Dermis lymphatic vessel endothelial cell (primary cell): ENCODE results near the gene ABHD2. TPM values are rescaled to one million over a fixed set of nuclear protein-coding genes. Genes with fewer than 3 reads are reported as not detected.

Experiments used
- total RNA-seq: library from RNA; depleted of rRNA; stranded (reverse); fragments of >200 nt; gene quantifications from 2 replicates; pipeline ENCODE4 v1.2.1, GENCODE V29; 2014

Gene ABHD2, protein sequence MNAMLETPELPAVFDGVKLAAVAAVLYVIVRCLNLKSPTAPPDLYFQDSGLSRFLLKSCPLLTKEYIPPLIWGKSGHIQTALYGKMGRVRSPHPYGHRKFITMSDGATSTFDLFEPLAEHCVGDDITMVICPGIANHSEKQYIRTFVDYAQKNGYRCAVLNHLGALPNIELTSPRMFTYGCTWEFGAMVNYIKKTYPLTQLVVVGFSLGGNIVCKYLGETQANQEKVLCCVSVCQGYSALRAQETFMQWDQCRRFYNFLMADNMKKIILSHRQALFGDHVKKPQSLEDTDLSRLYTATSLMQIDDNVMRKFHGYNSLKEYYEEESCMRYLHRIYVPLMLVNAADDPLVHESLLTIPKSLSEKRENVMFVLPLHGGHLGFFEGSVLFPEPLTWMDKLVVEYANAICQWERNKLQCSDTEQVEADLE
- 44.3 and 49.8 TPM in 2 replicates for total RNA-seq

DNA sequence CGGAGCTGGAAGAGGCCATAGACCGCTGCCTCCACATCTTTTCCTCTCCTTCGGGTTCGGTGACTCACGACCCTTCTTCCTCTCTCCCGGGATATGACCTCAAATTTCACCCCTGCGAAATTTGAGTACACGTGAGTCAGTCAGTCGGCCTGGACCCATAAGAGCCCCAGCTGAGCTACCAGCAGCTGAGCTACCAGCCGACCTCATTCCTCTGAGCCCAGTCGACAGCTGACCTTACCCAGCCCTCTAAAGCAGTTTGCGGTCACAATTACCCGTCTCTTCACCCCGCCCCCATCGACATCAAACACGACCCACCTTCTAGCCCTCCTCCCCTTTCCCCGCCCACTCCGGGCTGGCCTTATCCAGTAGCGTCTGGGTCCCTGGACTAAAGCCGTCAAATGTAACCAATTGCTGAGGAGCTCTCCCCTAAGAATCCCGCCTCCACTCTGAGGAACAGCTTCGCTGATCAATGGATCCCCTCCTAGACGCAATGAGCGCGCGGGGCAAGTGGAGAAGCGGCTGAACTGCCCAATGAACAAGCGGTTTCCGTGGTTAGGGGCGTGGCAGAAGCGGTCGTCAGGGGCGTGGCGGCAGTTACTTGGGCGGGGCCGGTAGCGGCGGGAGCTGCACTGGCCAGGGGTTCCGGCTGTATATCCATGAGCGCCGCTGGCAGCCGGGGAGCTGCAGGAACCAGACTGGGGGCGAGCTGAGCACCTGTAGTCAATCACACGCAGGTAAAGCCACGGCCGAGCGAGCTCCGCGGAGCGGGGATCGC is at the start of gene ABHD2:
ABHD2 (plus strand) TSS at position 627 of the 775 bp plus-strand sequence. CDS start 27,872 bp downstream, outside the sequence.

DNA sequence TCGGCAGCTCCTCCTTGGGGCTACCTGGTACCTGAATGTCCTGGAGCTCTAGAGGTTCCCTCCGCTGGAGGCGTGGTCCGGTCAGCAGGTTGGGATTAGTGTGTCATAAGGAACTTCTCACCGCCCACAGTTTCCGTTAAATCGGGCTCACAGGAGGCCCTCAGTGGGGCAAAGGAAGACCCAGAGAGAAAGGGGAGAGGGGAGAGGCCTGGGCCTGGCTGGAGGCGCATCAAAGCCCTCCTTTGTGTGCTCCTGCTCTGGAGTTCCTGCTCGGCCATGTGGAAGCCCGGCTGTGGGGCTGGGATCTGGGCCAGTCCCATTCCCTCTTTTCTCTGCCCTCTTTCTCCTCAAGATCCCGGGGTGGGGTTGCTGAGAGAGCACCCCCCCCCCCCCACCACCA is 133.3 kb downstream of the ABHD2 start, which contains the start of gene RLBP1:
RLBP1 (minus strand) TSS at position 37 of the 400 bp plus-strand sequence. CDS start 2,604 bp downstream, outside the sequence.

DNA sequence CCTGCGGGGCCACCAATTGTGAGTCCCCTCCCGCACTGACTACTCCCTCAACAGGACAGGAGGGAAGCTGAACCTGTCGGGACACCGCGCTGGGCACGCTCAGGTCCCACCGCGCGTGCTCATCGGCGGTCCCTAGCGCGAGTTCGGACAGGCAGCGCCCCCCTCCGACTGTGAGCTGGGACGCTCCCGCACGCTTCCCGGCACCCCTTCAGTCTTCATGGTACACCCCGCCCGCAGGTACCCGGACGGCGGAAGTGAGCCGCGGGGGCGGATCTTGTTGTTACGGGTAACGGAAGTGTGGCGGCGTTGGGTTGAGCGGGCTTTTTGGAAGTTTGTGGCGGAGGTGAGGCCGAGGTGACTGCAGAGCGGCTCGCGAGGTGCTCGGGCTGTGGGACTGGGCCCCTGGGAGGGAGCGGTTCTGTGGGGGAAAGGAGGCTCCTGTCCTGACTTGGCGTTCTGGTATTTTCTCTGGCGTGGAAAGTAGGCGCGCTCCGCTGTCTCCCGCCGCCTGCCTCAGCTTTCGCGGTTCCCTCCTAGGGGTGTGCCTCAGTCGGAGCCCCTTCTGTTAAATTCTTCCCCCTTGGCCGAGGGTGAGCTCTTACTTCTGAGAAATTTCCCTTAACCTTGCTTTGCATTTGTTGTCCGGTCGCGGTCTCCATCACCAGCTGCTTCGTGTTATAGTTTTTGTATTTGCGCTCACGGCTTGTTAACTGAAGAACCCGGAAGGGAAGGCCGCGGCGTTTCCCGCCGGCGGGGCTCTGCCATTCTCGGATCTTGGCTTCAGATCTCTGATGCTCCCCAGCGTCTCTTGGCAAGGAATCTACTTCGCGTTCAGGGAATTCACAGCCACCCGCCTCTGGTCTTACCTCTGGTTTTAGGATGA is 155.7 kb downstream of the ABHD2 start, which contains the start of gene FANCI:
FANCI (plus strand) TSS at position 289 of the 883 bp plus-strand sequence. CDS start 3,669 bp downstream, outside the sequence.

Other genes with a start within 250 kb of the ABHD2 start
- 66.3 and 102 TPM in 2 replicates for gene HAPLN3, start 192.9 kb upstream of the ABHD2 start, total RNA-seq
- gene MFGE8, start 175.1 kb upstream of the ABHD2 start, total RNA-seq = 27.5 and 53.8 TPM in 2 replicates
- not detected in 2 replicates for gene RLBP1, start 133.1 kb downstream of the ABHD2 start, total RNA-seq
- gene FANCI, start 155.5 kb downstream of the ABHD2 start, total RNA-seq = 11.5 and 11.9 TPM in 2 replicates
- 51.3 and 58.6 TPM in 2 replicates for gene POLG, start 246.4 kb downstream of the ABHD2 start, total RNA-seq